Heart left ventricle (tissue), 13 donors: ENCODE measurements around the gene ADGRL3.
A peak's percentile ranks its signal among the peaks of the same experiment; 100 is the strongest.

Experiments
- CTCF ChIP-seq, 12 donors: fragments of 200-600 bp; sonication (generic) in 4 of 12; IDR thresholded peaks; one replicate each; pipeline versions ENCODE4 v1.5.0 to v1.8.0; 2018 to 2022; ENCODE audit warnings: antibody characterized with exemption in 12 of 12, mild to moderate bottlenecking in 5 of 12
- POLR2A ChIP-seq, 2 donors: fragments of 450-650 bp; IDR thresholded peaks; one replicate each; pipeline ENCODE4 v1.6.1; 2017; ENCODE audit warnings: antibody characterized with exemption in 2 of 2, mild to moderate bottlenecking in 2 of 2, moderate library complexity in 2 of 2
- donor health status: ischemic (EF 13 %, LVEDD 7.1; RV severe dilation, severe dysfunction).
- donor health status: DM: no; HTN: yes; CAD: no.
- donor health status: DM: no; HTN: no; CAD: no.
- donor health status: ischemic (EF 25% LVEDD 6.9; RV normal size, moderate dysfunction).
- donor health status: ischemic (EF 25% LVEDD 5.7; RV mildly dilated, moderate dysfunction).
- donor health status: ischemic (EF 35%, LVEDD 5.7; RV mildly dilated, moderate dysfunction).
- donor health status: nonischemic (EF 11% LVEDD 7.7; RV severe dilation, severe dysfunction).
- donor health status: DM: yes; HTN: yes; CAD: no.
- donor health status: PGD.
- donor health status: ischemic (EF 29% LVEDD 5.4; RV normal size, mild dysfunction).
- donor health status: nonischemic (EF 23%, LVEDD 6.1; RV moderate dilation, normal function).

- no peak for TF ChIP-seq POLR2A (IDR thresholded peaks at IDR 0.05)
- peak in 2 of 12 donors; percentile 8 to 12 for TF ChIP-seq CTCF (IDR thresholded peaks at IDR 0.05)
Measured at GRCh38 chr4:61619528-61619927, 419.4 kb downstream of the ADGRL3 start.
